HEK293 (cell line): ENCODE data around the gene LRP5.

ENCODE experiments used
- ATF2 ChIP-seq: fragments of 450-650 bp; formaldehyde crosslinking; IDR thresholded peaks from 2 replicates; pipeline ENCODE4 v1.5.1; 2016; ENCODE audit warnings: missing biosample characterization, missing genetic modification characterization, low read depth
- IKZF3 ChIP-seq: fragments of 450-650 bp; IDR thresholded peaks from 2 replicates; pipeline ENCODE4 v1.5.0; 2018; ENCODE audit warnings: missing biosample characterization, mild to moderate bottlenecking, missing genetic modification characterization, moderate library complexity
- KLF1 ChIP-seq: fragments of 450-650 bp; formaldehyde crosslinking; IDR thresholded peaks from 2 replicates; pipeline ENCODE4 v1.5.1; 2016; ENCODE audit warnings: missing biosample characterization, missing genetic modification characterization
- KLF8 ChIP-seq: fragments of 450-650 bp; formaldehyde crosslinking; IDR thresholded peaks from 2 replicates; pipeline ENCODE4 v1.5.1; 2016; ENCODE audit warnings: missing biosample characterization, missing genetic modification characterization
- OSR2 ChIP-seq: fragments of 450-650 bp; formaldehyde crosslinking; IDR thresholded peaks from 2 replicates; pipeline ENCODE4 v1.5.1; 2016; ENCODE audit warnings: missing biosample characterization, missing genetic modification characterization
- PATZ1 ChIP-seq: fragments of 450-650 bp; formaldehyde crosslinking; IDR thresholded peaks from 2 replicates; pipeline ENCODE4 v1.5.1; 2016; ENCODE audit warnings: missing biosample characterization, missing genetic modification characterization
- SCRT2 ChIP-seq: fragments of 450-650 bp; formaldehyde crosslinking; IDR thresholded peaks from 2 replicates; pipeline ENCODE4 v1.5.1; 2016; ENCODE audit warnings: missing biosample characterization, missing genetic modification characterization
- SP2 ChIP-seq: fragments of 450-650 bp; formaldehyde crosslinking; IDR thresholded peaks from 2 replicates; pipeline ENCODE4 v1.5.1; 2016; ENCODE audit warnings: missing biosample characterization, missing genetic modification characterization
- SP7 ChIP-seq: fragments of 450-650 bp; formaldehyde crosslinking; IDR thresholded peaks from 2 replicates; pipeline ENCODE4 v1.5.1; 2016; ENCODE audit warnings: missing biosample characterization, missing genetic modification characterization
- WT1 ChIP-seq: fragments of 450-650 bp; formaldehyde crosslinking; IDR thresholded peaks from 2 replicates; pipeline ENCODE4 v1.5.1; 2016; ENCODE audit warnings: missing biosample characterization, missing genetic modification characterization
- ZBTB17 ChIP-seq: fragments of 450-650 bp; formaldehyde crosslinking; IDR thresholded peaks from 2 replicates; pipeline ENCODE4 v1.5.1; 2016; ENCODE audit warnings: missing biosample characterization, missing genetic modification characterization
- ZBTB20 ChIP-seq: fragments of 450-650 bp; formaldehyde crosslinking; IDR thresholded peaks from 2 replicates; pipeline ENCODE4 v1.5.1; 2016; ENCODE audit warnings: missing biosample characterization, missing genetic modification characterization
- ZBTB26 ChIP-seq: fragments of 450-650 bp; formaldehyde crosslinking; optimal IDR thresholded peaks from 2 replicates; pipeline ENCODE3; 2016; ENCODE audit warnings: missing biosample characterization, mild to moderate bottlenecking, missing genetic modification characterization
- ZBTB6 ChIP-seq: fragments of 450-650 bp; formaldehyde crosslinking; IDR thresholded peaks from 2 replicates; pipeline ENCODE4 v1.5.1; 2017; ENCODE audit warnings: missing biosample characterization, missing genetic modification characterization
- ZEB2 ChIP-seq: fragments of 450-650 bp; formaldehyde crosslinking; IDR thresholded peaks from 2 replicates; pipeline ENCODE4 v1.5.1; 2016; ENCODE audit warnings: missing biosample characterization, missing genetic modification characterization
- ZNF211 ChIP-seq: fragments of 450-650 bp; formaldehyde crosslinking; IDR thresholded peaks from 2 replicates; pipeline ENCODE4 v1.5.1; 2016; ENCODE audit warnings: low read depth, missing biosample characterization, missing genetic modification characterization
- ZNF239 ChIP-seq: fragments of 450-650 bp; formaldehyde crosslinking; IDR thresholded peaks from 2 replicates; pipeline ENCODE4 v1.5.1; 2016; ENCODE audit warnings: missing biosample characterization, missing genetic modification characterization
- ZNF324 ChIP-seq: fragments of 450-650 bp; formaldehyde crosslinking; IDR thresholded peaks from 2 replicates; pipeline ENCODE4 v1.5.1; 2016; ENCODE audit warnings: missing biosample characterization, missing genetic modification characterization
- ZNF391 ChIP-seq: fragments of 450-650 bp; formaldehyde crosslinking; IDR thresholded peaks from 2 replicates; pipeline ENCODE4 v1.5.1; 2016; ENCODE audit warnings: low read depth, missing biosample characterization, missing genetic modification characterization, borderline replicate concordance
- ZNF518A ChIP-seq: fragments of 450-650 bp; formaldehyde crosslinking; conservative IDR thresholded peaks from 2 replicates; pipeline ENCODE4 v1.5.1; 2016; ENCODE audit warnings: low read depth, missing biosample characterization, missing genetic modification characterization
- ZNF548 ChIP-seq: fragments of 450-650 bp; formaldehyde crosslinking; IDR thresholded peaks from 2 replicates; pipeline ENCODE4 v1.5.1; 2016; ENCODE audit warnings: missing biosample characterization, missing genetic modification characterization
- ZNF561 ChIP-seq: fragments of 450-650 bp; IDR thresholded peaks from 2 replicates; pipeline ENCODE4 v1.5.1; 2018; ENCODE audit warnings: missing biosample characterization, missing genetic modification characterization, borderline replicate concordance
- ZNF580 ChIP-seq: fragments of 450-650 bp; formaldehyde crosslinking; IDR thresholded peaks from 2 replicates; pipeline ENCODE4 v1.5.1; 2016; ENCODE audit warnings: missing biosample characterization, missing genetic modification characterization
- ZNF791 ChIP-seq: fragments of 450-650 bp; formaldehyde crosslinking; IDR thresholded peaks from 2 replicates; pipeline ENCODE4 v1.5.1; 2016; ENCODE audit warnings: missing biosample characterization, missing genetic modification characterization
- ZSCAN30 ChIP-seq: fragments of 450-650 bp; IDR thresholded peaks from 2 replicates; pipeline ENCODE4 v1.5.1; 2018; ENCODE audit warnings: missing biosample characterization, mild to moderate bottlenecking, missing genetic modification characterization, moderate library complexity
- ZXDB ChIP-seq: fragments of 450-650 bp; formaldehyde crosslinking; IDR thresholded peaks from 2 replicates; pipeline ENCODE4 v1.5.1; 2016; ENCODE audit warnings: missing biosample characterization, missing genetic modification characterization

LRP5 gene

GRCh38 chr11:68459886-68460740 is 147.7 kb downstream of the LRP5 start (continued):
- TF ChIP-seq ZNF239 (tag by site-specific recombination) (no peak), IKZF3 (tag by site-specific recombination) (peak; percentile 91), ZNF324 (peak; percentile 89), ZNF548 (no peak), ZNF791 (tag by site-specific recombination) (no peak), ZSCAN30 (tag by site-specific recombination) (peak; percentile 90; the same call in 1 of the 2 replicates), ZNF391 (peak; percentile 94), ZNF211 (no peak), WT1 (tag by site-specific recombination) (peak; percentile 32; the same call in 1 of the 2 replicates), ZNF561 (peak; percentile 64; the same call in 1 of the 2 replicates), ZBTB26 (tag by site-specific recombination) (peak; percentile 22), ZNF518A (no peak), ZXDB (tag by site-specific recombination) (peak; percentile 80), SCRT2 (peak; percentile 74), SP2 (tag by site-specific recombination) (peak; percentile 88), ZBTB20 (no peak; the same call in 1 of the 2 replicates), KLF1 (peak; percentile 70), ZBTB17 (tag by site-specific recombination) (peak; percentile 72; the same call in 1 of the 2 replicates), PATZ1 (peak; percentile 95), ZNF580 (tag by site-specific recombination) (peak; percentile 79), OSR2 (tag by site-specific recombination) (0 out of 2 replicates have a peak, but pooled peaks have one; percentile 14), SP7 (peak; percentile 86), KLF8 (tag by site-specific recombination) (peak; percentile 94), ZBTB6 (tag by site-specific recombination) (peak; percentile 80), ZEB2 (tag by site-specific recombination) (peak; percentile 100), ATF2 (tag by site-specific recombination) (0 out of 2 replicates have a peak, but pooled peaks have one; percentile 17)
